Neural cell (in vitro differentiated cells): ENCODE results near the gene SIK3. TPM values are rescaled to one million over a fixed set of nuclear protein-coding genes. Genes with fewer than 3 reads are reported as not detected.

Source experiments
- H2AFZ ChIP-seq: fragments of 200-600, 300-800 bp; sonication (generic), shearing (Covaris generic); 2 replicates; pipeline ENCODE4 v1.6.0; 2014; ENCODE audit warnings: low read depth, mild to moderate bottlenecking, antibody characterized with exemption, low read length, moderate library complexity
- H3F3A ChIP-seq: fragments of 200-600 bp; shearing (Covaris generic); 2 replicates; pipeline ENCODE4 v1.6.1; 2016; ENCODE audit warnings: mild to moderate bottlenecking, moderate library complexity, mixed read lengths, antibody characterized with exemption, low read length; ENCODE audit not compliant: insufficient read depth, poor library complexity, severe bottlenecking
- H3K27ac ChIP-seq: fragments of 200-600, 300-800 bp; sonication (generic), shearing (Covaris generic); 2 replicates; pipeline ENCODE4 v1.5.1; 2014; ENCODE audit warnings: mild to moderate bottlenecking, low read length, moderate library complexity
- H3K27me3 ChIP-seq: fragments of 300-800, 200-600 bp; sonication (generic), shearing (Covaris generic); 2 replicates; pipeline ENCODE4 v1.6.0; 2014; ENCODE audit warnings: mild to moderate bottlenecking, low read depth, low read length, moderate library complexity; ENCODE audit not compliant: insufficient read depth
- H3K36me3 ChIP-seq: fragments of 300-800, 200-600 bp; sonication (generic), shearing (Covaris generic); 2 replicates; pipeline ENCODE4 v1.5.1; 2014; ENCODE audit warnings: mild to moderate bottlenecking, antibody characterized with exemption, low read length, moderate library complexity; ENCODE audit not compliant: insufficient read depth
- H3K4me2 ChIP-seq: fragments of 300-800, 200-600 bp; sonication (generic), shearing (Covaris generic); 2 replicates; pipeline ENCODE4 v1.6.0; 2014; ENCODE audit warnings: mild to moderate bottlenecking, low read length
- H3K4me3 ChIP-seq: fragments of 300-800, 200-600 bp; sonication (generic), shearing (Covaris generic); 2 replicates; pipeline ENCODE4 v1.5.1; 2014; ENCODE audit warnings: mild to moderate bottlenecking, low read length, moderate library complexity
- H3K79me2 ChIP-seq: fragments of 200-600 bp; shearing (Covaris generic); replicated peaks from 2 replicates; pipeline ENCODE4 v1.6.0; 2014; ENCODE audit warnings: mild to moderate bottlenecking, low read length, moderate library complexity; ENCODE audit not compliant: insufficient read depth
- H3K9ac ChIP-seq: fragments of 300-800, 200-600 bp; sonication (generic), shearing (Covaris generic); 2 replicates; pipeline ENCODE4 v1.6.1; 2016; ENCODE audit warnings: mild to moderate bottlenecking, low read length, mixed read lengths
- H3K9me2 ChIP-seq: fragments of 200-600 bp; shearing (Covaris generic); 2 replicates; pipeline ENCODE4 v1.6.1; 2016; ENCODE audit warnings: mild to moderate bottlenecking, low read length, mixed read lengths; ENCODE audit not compliant: insufficient read depth
- H3K9me3 ChIP-seq: fragments of 200-600, 300-800 bp; sonication (generic), shearing (Covaris generic); 2 replicates; pipeline ENCODE4 v1.6.1; 2016; ENCODE audit warnings: mild to moderate bottlenecking, mixed run types, low read length, moderate library complexity, mixed read lengths
- H4K20me1 ChIP-seq: fragments of 200-600 bp; shearing (Covaris generic); 2 replicates; pipeline ENCODE4 v1.6.1; 2016; ENCODE audit warnings: mild to moderate bottlenecking, mixed run types; ENCODE audit not compliant: insufficient read depth
- CTCF ChIP-seq: fragments of 450-650 bp; IDR thresholded peaks from 2 replicates; pipeline ENCODE4 v1.5.1; 2014; ENCODE audit warnings: antibody characterized with exemption, mild to moderate bottlenecking, moderate library complexity; ENCODE audit not compliant: poor library complexity, severe bottlenecking
- EP300 ChIP-seq: fragments of 450-650 bp; conservative IDR thresholded peaks from 2 replicates; pipeline ENCODE4 v1.6.1; 2014; ENCODE audit warnings: antibody characterized with exemption, mild to moderate bottlenecking, moderate library complexity; ENCODE audit not compliant: poor library complexity, severe bottlenecking
- EZH2 ChIP-seq: fragments of 200-600, 300-800 bp; shearing (Covaris generic), sonication (generic); IDR thresholded peaks from 2 replicates; pipeline ENCODE4 v1.6.1; 2014; ENCODE audit warnings: antibody characterized with exemption, low read length, borderline replicate concordance, mild to moderate bottlenecking; ENCODE audit not compliant: insufficient read depth, poor library complexity, severe bottlenecking
- MXI1 ChIP-seq: fragments of 450-650 bp; conservative IDR thresholded peaks from 2 replicates; pipeline ENCODE4 v1.6.1; 2014; ENCODE audit warnings: antibody characterized with exemption, mild to moderate bottlenecking; ENCODE audit not compliant: poor library complexity, severe bottlenecking
- POLR2AphosphoS5 ChIP-seq: IDR thresholded peaks from 2 replicates; pipeline ENCODE4 v1.6.1; 2012
- RAD21 ChIP-seq: fragments of 450-650 bp; conservative IDR thresholded peaks from 2 replicates; pipeline ENCODE4 v1.6.1; 2014; ENCODE audit warnings: antibody characterized with exemption, mild to moderate bottlenecking, moderate library complexity
- REST ChIP-seq: IDR thresholded peaks from 2 replicates; pipeline ENCODE4 v1.6.1; 2012; ENCODE audit warnings: borderline replicate concordance
- SMC3 ChIP-seq: fragments of 450-650 bp; conservative IDR thresholded peaks from 2 replicates; pipeline ENCODE4 v1.6.1; 2014; ENCODE audit warnings: antibody characterized with exemption, mild to moderate bottlenecking, moderate library complexity; ENCODE audit not compliant: poor library complexity
- TAF1 ChIP-seq: IDR thresholded peaks from 2 replicates; pipeline ENCODE4 v1.6.1; 2012; ENCODE audit warnings: low read depth
- polyA plus RNA-seq: library from polyadenylated mRNA; depleted of rRNA; stranded (reverse); fragments of >200 nt; gene quantifications from 2 replicates; pipeline ENCODE4 v1.2.3, GENCODE V29; 2014

SIK3 gene
- polyA plus RNA-seq, 1 donor from 2014 or later = 11.2 TPM

DNA sequence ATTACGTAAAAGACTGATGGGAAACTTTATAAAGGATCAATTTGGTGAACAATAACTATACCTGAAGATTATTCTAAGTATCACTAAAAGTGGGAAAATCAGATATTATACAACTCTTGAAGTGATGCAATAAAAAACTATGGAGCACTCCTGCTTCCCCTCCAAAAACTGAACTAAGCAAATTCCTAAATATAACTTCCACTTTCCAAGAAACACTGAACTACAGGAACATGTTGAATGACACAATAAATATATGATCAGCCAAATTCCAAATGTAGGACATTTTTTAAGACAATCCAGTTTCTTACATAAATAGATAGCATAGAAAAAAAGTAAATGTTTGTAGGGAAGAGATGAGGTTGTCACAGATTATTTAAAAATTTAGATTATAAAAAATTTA is 158.7 kb downstream of the SIK3 start:
- H3F3A ChIP-seq = no peaks in the 10 kb centered on the region
- no peak overlapping the region for H3K4me2 ChIP-seq
- no peaks in the 10 kb centered on the region for H3K9me3 ChIP-seq
- no peak overlapping the region for H3K27ac ChIP-seq
- H3K36me3 ChIP-seq = no peaks in the 10 kb centered on the region
- H3K9ac ChIP-seq = no peak overlapping the region
- no peaks in the 10 kb centered on the region for H4K20me1 ChIP-seq
- no peaks in the 10 kb centered on the region for H3K27me3 ChIP-seq
- H3K4me3 ChIP-seq = no peak overlapping the region
- H3K79me2 ChIP-seq = no peaks in the 10 kb centered on the region
- no peak overlapping the region for H2AFZ ChIP-seq
- TF ChIP-seq EZH2 (no peak), MXI1 (no peak), REST (no peak), SMC3 (no peak), RAD21 (no peak), POLR2AphosphoS5 (no peak), TAF1 (no peak), CTCF (no peak), EP300 (no peak)
- no peaks in the 10 kb centered on the region for H3K9me2 ChIP-seq

DNA sequence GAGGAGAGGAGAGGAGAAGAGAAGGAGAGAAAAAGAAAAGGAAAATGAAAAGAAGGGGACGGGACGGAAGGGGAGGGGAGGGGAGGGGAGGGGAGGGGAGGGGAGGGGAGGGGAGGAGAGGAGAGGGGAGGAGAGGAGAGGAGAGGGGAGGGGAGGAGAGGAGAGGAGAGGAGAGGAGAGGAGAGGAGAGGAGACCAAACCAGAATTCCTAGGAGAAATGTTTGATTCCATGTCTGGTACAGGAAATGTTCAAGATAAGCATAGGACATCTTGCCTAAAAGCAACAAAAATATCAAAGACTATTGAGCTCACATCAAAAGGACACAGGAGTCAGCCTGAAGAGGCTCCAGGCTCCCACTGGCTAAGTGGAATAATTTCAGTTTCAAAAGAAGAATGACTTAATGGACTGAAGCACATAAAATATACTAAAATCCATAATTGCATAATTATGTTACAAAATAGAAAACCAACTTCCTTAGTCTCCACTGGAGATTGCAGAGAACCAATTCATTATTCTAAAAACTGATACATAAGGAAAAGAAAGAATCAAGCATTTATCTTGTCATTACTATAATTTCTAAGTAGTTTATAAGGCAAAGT is 159.7 kb downstream of the SIK3 start:
- Histone ChIP-seq H3K79me2 (no peaks in the 10 kb centered on the region), H3K4me2 (no peak overlapping the region), H3K9me2 (no peaks in the 10 kb centered on the region), H4K20me1 (no peaks in the 10 kb centered on the region), H3K27me3 (no peaks in the 10 kb centered on the region), H3K27ac (no peak overlapping the region), H3K9ac (no peak overlapping the region), H3K4me3 (no peak overlapping the region), H3K9me3 (no peaks in the 10 kb centered on the region), H3K36me3 (no peaks in the 10 kb centered on the region), H3F3A (no peaks in the 10 kb centered on the region), H2AFZ (no peak overlapping the region)
- TF ChIP-seq EP300 (no peak), SMC3 (no peak), REST (no peak), EZH2 (no peak), TAF1 (no peak), CTCF (no peak), POLR2AphosphoS5 (no peak), MXI1 (no peak), RAD21 (no peak)
